Left lung (tissue), 10 donors: Measurements from ENCODE around the gene TMEM225. TPM values are rescaled to one million over a fixed set of nuclear protein-coding genes. Genes with fewer than 3 reads are reported as not detected.

Source experiments
- ATAC-seq: fragments of 200-7000 bp; cut with Tn5 transposase; one replicate; pipeline ENCODE4 v1.9.1; 2020; ENCODE audit warnings: moderate library complexity
- DNase-seq, 4 donors: peaks; one replicate each; pipeline ENCODE4 v3.0.0-alpha.2; 2013 to 2020
- H3K27ac ChIP-seq, 2 donors: fragments of 200-600 bp; sonication (generic) in 1 of 2; one replicate each; pipeline versions ENCODE4 v1.5.0 to v1.8.0; 2020 to 2021
- H3K27me3 ChIP-seq, 2 donors: fragments of 200-600 bp; sonication (generic) in 1 of 2; one replicate each; pipeline versions ENCODE4 v1.5.0 to v1.8.0; 2020 to 2021
- H3K36me3 ChIP-seq, 2 donors: fragments of 200-600 bp; sonication (generic) in 1 of 2; one replicate each; pipeline versions ENCODE4 v1.5.0 to v1.8.0; 2020 to 2021
- H3K4me1 ChIP-seq, 2 donors: fragments of 200-600 bp; one replicate each; pipeline ENCODE4 v1.8.0; 2021
- H3K4me3 ChIP-seq, 2 donors: fragments of 200-600 bp; sonication (generic) in 1 of 2; one replicate each; pipeline versions ENCODE4 v1.5.0 to v1.8.0; 2020 to 2021; ENCODE audit warnings: mild to moderate bottlenecking in 1 of 2
- H3K9me3 ChIP-seq, 2 donors: fragments of 200-600 bp; sonication (generic) in 1 of 2; one replicate each; pipeline versions ENCODE4 v1.5.0 to v1.8.0; 2020 to 2021
- CTCF ChIP-seq, 2 donors: fragments of 200-600 bp; sonication (generic) in 1 of 2; IDR thresholded peaks; one replicate each; pipeline versions ENCODE4 v1.5.0 to v1.8.0; 2021; ENCODE audit warnings: antibody characterized with exemption in 2 of 2
- intact Hi-C, 2 donors: fragments of 100-400 bp; cut with DNase I; formaldehyde crosslinking; loops; one replicate each; pipeline versions ENCODE4 v1.11.2 to v1.14.2; 2022
- polyA plus RNA-seq, 6 donors: library from polyadenylated mRNA; unstranded; fragments of 120-200 nt; gene quantifications; one replicate each; pipeline ENCODE4 v1.2.1, GENCODE V29; 2013; ENCODE audit not compliant: insufficient read length in 6 of 6
- total RNA-seq, 2 donors: library from RNA; stranded (reverse); fragmentation: NEBNext Ultra II Directional; extraction: Animal tissue kit (Norgen Biotek cat#: 25700); gene quantifications; one replicate each; pipeline ENCODE4 v1.2.1, GENCODE V29; 2021
- donor health status: DM: no; HTN: yes; CAD: no.
- donor health status: DM: no; HTN: no; CAD: no.

TMEM225 gene
- total and polyA plus RNA-seq, 8 donors, result not detected

GRCh38 chr11:123859731-123860130, 25.7 kb downstream of the TMEM225 start:
- Histone ChIP-seq H3K4me3 (no peak overlapping the region), H3K36me3 (no peaks in the 10 kb centered on the region), H3K27ac (no peak overlapping the region), H3K9me3 (peaks cover 0 to 4% of the 10 kb centered on the region in 2 donors), H3K4me1 (no peaks in the 10 kb centered on the region), H3K27me3 (no peaks in the 10 kb centered on the region)
- DNase-seq, result no peak
- ATAC-seq, result no peak
- no peak for TF ChIP-seq CTCF (IDR thresholded peaks at IDR 0.05)
- intact Hi-C loops, result no loop called here

- Histone ChIP-seq H3K4me1 (no peaks in the 10 kb centered on the region), H3K9me3 (peaks cover 0 to 4% of the 10 kb centered on the region in 2 donors), H3K4me3 (no peak overlapping the region), H3K27ac (no peak overlapping the region), H3K36me3 (no peaks in the 10 kb centered on the region), H3K27me3 (peaks cover 0 to 4% of the 10 kb centered on the region in 2 donors)
- no peak for DNase-seq
- ATAC-seq, result no peak
- TF ChIP-seq CTCF (IDR thresholded peaks at IDR 0.05), result no peak
- intact Hi-C loops, result no loop called here
Measured at GRCh38 chr11:123856444-123856843, 29.0 kb downstream of the TMEM225 start.

GRCh38 chr11:123853038-123853437, 32.4 kb downstream of the TMEM225 start:
- no peaks in the 10 kb centered on the region for H3K36me3 ChIP-seq
- no peak overlapping the region for H3K4me3 ChIP-seq
- peaks cover 0 to 4% of the 10 kb centered on the region in 2 donors for H3K9me3 ChIP-seq
- H3K4me1 ChIP-seq, result no peaks in the 10 kb centered on the region
- H3K27ac ChIP-seq, result no peak overlapping the region
- no peak for TF ChIP-seq CTCF (IDR thresholded peaks at IDR 0.05)
- no peak for ATAC-seq
- H3K27me3 ChIP-seq, result peaks cover 0 to 4% of the 10 kb centered on the region in 2 donors
- intact Hi-C loops, result no loop called here
- no peak for DNase-seq

- peaks cover 0 to 4% of the 10 kb centered on the region in 2 donors for H3K9me3 ChIP-seq
- ATAC-seq (no peak), DNase-seq (no peak)
- H3K4me3 ChIP-seq, result no peak overlapping the region
- H3K27me3 ChIP-seq, result peaks cover 0 to 4% of the 10 kb centered on the region in 2 donors
- intact Hi-C loops, result no loop called here
- no peak for TF ChIP-seq CTCF (IDR thresholded peaks at IDR 0.05)
- no peaks in the 10 kb centered on the region for H3K36me3 ChIP-seq
- H3K4me1 ChIP-seq, result no peaks in the 10 kb centered on the region
- H3K27ac ChIP-seq, result no peak overlapping the region
Measured at GRCh38 chr11:123852321-123852720, 33.1 kb downstream of the TMEM225 start.

GRCh38 chr11:123851110-123851509, 34.4 kb downstream of the TMEM225 start:
- H3K27me3 ChIP-seq, result peaks cover 0 to 4% of the 10 kb centered on the region in 2 donors
- no peaks in the 10 kb centered on the region for H3K4me1 ChIP-seq
- ATAC-seq (no peak), DNase-seq (no peak)
- TF ChIP-seq CTCF (IDR thresholded peaks at IDR 0.05), result no peak
- intact Hi-C loops, result no loop called here
- H3K9me3 ChIP-seq, result peaks cover 0 to 4% of the 10 kb centered on the region in 2 donors
- no peak overlapping the region for H3K27ac ChIP-seq
- no peak overlapping the region for H3K4me3 ChIP-seq
- no peaks in the 10 kb centered on the region for H3K36me3 ChIP-seq
